WI38 (cell line): Measurements from ENCODE around the gene DNAI4.
"Not testable (repeated sequence)": the region's sequence is repeated elsewhere in the genome, so short reads cannot be mapped to it uniquely, and the experiment has no call there.

Experiments used
- H3K4me3 ChIP-seq: 2 replicates; pipeline ENCODE4 v1.5.1; 2011; ENCODE audit warnings: low read depth, mild to moderate bottlenecking, control low read depth, low read length
- CTCF ChIP-seq: IDR thresholded peaks from 2 replicates; pipeline ENCODE4 v1.5.1; 2012; ENCODE audit warnings: low read depth, mild to moderate bottlenecking, control low read depth, low read length

Gene DNAI4

GRCh38 chr1:66916320-66916719 is 8.3 kb downstream of the DNAI4 start:
- H3K4me3 ChIP-seq, result no peak overlapping the region

GRCh38 chr1:66915203-66915602 is 9.5 kb downstream of the DNAI4 start:
- H3K4me3 ChIP-seq, result not testable (repeated sequence)

More at GRCh38 chr1:66916320-66916719, 8.3 kb downstream of the DNAI4 start:
- TF ChIP-seq CTCF, result no peak

GRCh38 chr1:66893712-66894111 is 30.9 kb downstream of the DNAI4 start:
- no peak for TF ChIP-seq CTCF
- H3K4me3 ChIP-seq, result no peak overlapping the region

- H3K4me3 ChIP-seq, result no peak overlapping the region
- TF ChIP-seq CTCF, result no peak
Measured at GRCh38 chr1:66890621-66891020, 34.0 kb downstream of the DNAI4 start.

GRCh38 chr1:66889030-66889429 is 35.6 kb downstream of the DNAI4 start:
- H3K4me3 ChIP-seq, result no peak overlapping the region
- TF ChIP-seq CTCF, result no peak

- H3K4me3 ChIP-seq, result no peak overlapping the region
- no peak for TF ChIP-seq CTCF
Measured at GRCh38 chr1:66876664-66877063, 48.0 kb downstream of the DNAI4 start.

GRCh38 chr1:66873111-66873510 is 51.5 kb downstream of the DNAI4 start:
- no peak for TF ChIP-seq CTCF
- H3K4me3 ChIP-seq, result no peak overlapping the region

GRCh38 chr1:66872024-66872423 is 52.6 kb downstream of the DNAI4 start:
- H3K4me3 ChIP-seq, result not testable (repeated sequence)
